HG02885 (cell line): ENCODE measurements around the gene GRIFIN.
A peak's percentile ranks its signal among the peaks of the same experiment; 100 is the strongest.
"Not testable (repeated sequence)": the region's sequence is repeated elsewhere in the genome, so short reads cannot be mapped to it uniquely, and the experiment has no call there.

Source experiments
- ATAC-seq: cut with Tn5 transposase; IDR thresholded peaks from one replicate; pipeline ENCODE4 v1.9.1; 2021; ENCODE audit warnings: mild to moderate bottlenecking; ENCODE audit not compliant: unreplicated experiment, poor library complexity

The GRIFIN gene

DNA sequence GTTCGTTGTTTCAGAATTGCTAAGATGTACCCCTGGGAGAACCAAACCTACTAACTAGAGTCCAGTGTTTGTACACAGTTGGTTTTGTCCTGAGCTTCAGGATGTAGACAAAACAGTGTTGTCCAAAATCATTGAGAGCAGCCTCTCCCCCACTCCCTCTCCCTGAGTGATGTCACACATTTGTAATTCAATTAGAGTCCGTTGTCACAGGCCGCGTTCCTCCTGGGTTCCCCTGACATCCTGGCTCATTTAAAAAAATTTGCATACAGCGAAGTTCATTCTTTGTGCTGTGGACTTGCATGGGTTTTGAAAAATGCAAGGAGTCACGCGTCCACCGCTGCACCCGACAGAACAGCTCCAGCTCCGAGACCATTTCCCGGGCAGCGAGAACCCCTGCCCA lies 10.3 kb downstream of the GRIFIN start:
- ATAC-seq = no peak

DNA sequence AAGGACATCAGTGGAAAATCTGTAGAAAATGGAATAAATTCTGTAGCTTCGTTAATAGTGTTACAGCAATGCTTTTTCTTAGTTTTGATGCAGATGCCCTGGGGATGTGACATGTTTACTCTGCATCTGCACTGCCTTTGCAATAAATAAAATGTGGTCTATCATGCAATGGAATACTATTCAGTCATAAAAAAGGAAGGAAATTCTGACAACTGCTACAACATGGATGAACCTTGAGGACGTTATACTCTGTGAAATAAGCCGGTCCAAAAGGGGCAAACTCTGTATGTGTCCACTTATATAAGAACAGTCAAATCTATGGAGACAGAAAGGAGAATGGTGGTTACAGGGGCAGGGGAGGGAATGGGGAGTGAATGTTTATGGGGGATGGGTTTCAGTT lies 13.5 kb downstream of the GRIFIN start:
- ATAC-seq = no peak

- ATAC-seq = no peak
These were observed 14.8 kb downstream of the GRIFIN start for GRCh38 chr7:2461268-2462026.

DNA sequence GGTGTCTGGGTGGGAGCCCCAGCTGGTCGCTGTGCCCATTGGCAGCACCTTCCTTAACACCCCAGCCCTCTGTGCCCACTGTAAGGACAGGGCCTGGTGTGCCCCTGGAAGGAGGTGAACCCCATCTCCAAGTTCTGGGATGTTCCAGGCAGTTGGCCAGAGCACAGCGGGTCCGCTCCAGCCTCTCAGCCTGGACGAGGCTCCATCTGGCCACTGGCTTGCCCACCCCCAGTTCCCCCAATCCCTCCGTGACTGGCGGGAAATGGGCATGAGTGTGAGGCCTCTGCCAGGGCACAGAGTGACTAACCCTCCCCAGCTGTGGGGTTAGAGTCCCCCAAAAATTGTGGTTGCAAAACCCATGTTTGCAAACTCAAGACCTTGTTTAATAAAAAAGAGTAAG lies 15.6 kb downstream of the GRIFIN start:
- ATAC-seq = no peak

DNA sequence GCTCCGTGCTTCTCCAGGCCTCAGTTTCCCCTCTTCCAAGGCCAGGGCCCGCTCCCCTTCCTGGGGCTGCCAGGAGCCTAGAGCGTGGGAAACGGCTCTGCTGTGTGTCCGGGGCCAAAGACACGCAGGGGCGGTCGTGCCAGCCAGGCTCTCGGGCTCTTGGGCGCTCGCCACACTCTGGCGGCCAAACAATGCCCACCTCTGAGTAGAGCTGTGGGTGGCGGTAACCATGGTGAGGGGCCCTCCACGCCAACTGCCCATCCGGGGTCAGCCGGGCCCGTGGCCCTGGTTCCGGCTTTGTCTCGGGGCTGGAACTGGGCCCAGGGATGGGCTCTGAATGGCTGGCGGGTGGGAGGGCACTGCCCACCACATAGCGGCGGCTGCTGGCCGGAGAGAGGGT lies 16.0 kb downstream of the GRIFIN start:
- ATAC-seq = no peak

- no peak for ATAC-seq
These were observed 16.5 kb downstream of the GRIFIN start for GRCh38 chr7:2459674-2460073.

GRCh38 chr7:2453849-2454248 lies 22.3 kb downstream of the GRIFIN start:
- not testable (repeated sequence) for ATAC-seq

GRCh38 chr7:2452643-2453270 lies 23.4 kb downstream of the GRIFIN start:
- ATAC-seq = no peak

- peak; percentile 27 for ATAC-seq
These were observed 24.1 kb downstream of the GRIFIN start for GRCh38 chr7:2452074-2452507.

GRCh38 chr7:2451171-2452073 lies 24.8 kb downstream of the GRIFIN start:
- ATAC-seq = peak; percentile 83

GRCh38 chr7:2450198-2451107 lies 25.7 kb downstream of the GRIFIN start:
- no peak for ATAC-seq

DNA sequence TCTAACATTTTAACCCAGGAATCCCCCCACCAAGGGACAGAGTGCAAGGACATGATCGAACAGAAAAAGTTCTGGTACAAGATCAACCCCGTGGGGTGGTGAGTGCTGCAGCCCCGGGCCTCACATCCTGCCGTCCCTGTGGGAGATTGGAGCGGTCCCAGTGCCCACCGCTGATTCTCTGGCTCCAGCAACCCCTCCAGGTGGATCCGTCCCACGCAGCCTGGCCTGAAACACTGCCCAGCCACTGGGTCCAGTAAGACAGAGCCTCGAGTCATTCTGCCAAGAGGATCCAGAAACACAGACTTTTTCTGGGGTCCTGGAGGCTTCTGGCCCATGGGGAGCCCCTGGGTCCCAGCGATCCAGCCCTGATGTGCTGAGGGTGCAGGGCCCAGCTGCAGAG lies 29.5 kb downstream of the GRIFIN start:
- ATAC-seq = no peak

DNA sequence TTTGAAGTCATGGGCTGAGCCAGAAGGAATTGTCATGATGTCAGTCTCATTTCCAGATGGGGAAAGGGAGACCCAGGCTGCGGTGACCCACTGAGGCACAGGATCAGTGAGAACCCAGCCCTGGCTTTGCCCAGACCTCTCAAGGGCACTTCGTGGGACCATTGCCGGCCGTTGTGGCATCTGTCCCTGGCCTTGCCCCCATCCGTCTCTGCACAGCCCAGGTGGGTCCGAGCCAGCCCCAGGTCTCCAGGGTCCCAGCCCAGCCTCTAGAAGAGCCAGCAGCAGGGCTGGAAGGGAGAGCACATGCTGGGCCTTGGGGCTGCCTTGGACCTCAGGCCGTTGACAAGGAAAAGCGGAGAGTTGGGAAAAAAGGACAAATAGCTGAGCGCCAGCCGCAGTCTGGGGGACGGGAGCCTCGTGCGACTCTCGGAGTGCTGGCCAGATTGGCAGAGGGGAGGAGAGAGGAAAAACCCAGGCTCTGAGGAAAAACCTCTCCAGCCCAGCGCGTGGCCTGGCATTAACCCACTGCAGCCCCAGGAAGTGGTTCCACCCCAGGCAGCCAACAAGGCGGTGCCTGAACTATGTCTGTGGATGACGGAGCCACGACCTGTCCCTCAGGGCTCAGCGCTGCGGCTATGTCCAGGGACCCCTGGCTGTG lies 30.2 kb downstream of the GRIFIN start:
- ATAC-seq = no peak

DNA sequence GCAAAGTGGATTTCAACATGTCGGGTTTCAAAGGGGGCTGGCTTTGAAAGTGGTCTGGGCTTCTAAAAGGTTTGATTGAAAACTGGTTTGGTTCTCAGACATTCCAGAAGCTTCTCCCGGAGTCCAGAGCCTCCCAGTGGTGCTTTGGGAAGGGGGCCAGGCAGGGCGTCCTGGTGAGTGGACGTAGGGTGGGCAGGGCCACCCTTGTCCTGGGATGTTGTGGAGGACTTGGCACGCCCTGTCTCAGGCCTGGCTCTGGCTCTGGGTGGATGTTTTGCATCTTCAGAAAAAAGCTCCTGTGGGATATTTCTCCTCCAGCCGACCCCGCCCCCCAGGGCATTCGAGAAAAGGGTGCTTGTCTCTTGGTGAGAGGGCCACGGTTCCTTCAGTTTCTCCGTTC lies 31.2 kb downstream of the GRIFIN start:
- ATAC-seq = no peak

DNA sequence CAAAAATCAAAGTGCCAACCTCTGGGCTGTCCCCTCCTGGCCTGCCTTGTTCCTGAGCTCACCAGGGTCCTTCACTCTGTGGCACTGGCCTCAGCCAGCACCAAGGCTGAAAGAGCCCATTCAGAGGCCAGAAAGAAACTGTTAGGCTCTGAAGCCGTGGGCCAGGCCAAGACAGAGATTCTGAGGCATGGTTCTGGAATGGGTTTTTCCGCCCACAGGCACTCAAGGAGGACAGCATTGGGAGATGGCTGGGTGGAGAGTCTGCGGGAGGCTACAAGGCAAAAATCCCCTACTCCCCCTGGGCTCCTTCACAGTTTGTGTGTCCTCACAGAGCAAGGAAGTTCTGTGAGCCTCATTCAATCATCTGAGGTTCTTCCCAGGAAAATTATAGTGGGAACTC lies 31.7 kb downstream of the GRIFIN start:
- no peak for ATAC-seq

GRCh38 chr7:2443491-2443890 lies 32.7 kb downstream of the GRIFIN start:
- no peak for ATAC-seq

DNA sequence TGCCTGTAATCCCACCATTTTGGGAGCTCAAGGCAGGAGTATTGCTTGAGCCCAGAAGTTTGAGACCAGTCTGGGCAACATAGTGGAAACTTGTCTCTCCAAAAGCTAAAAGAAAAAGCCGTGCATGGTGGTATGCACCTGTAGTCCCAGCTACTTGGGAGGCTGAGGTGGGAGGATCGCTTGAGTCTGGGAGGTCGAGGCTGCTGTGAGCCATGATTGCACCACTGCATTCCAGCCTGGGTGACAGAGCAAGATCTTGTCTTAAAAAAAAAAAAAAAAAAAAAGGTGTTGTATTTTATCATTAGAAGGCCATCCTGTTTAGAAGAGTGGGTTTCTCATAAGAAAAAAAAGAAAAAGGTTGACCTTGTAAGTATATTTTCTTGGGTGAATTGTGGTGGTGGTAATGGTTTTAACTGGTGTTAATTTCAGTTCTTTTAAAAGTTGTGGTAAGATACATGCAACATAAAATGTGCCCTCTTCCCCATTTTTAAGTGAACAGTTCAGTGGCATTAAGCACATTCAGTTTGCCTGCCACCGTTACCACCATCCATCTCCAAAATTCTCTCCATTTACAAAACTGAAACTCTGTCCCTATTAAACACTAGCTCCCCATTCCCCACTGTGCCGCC lies 34.7 kb downstream of the GRIFIN start:
- ATAC-seq = no peak

GRCh38 chr7:2440608-2441245 lies 35.5 kb downstream of the GRIFIN start:
- no peak for ATAC-seq

GRCh38 chr7:2438775-2439174 lies 37.4 kb downstream of the GRIFIN start:
- ATAC-seq = no peak
